Caco-2 (cell line): ENCODE data around the gene BRDT. TPM values are rescaled to one million over a fixed set of nuclear protein-coding genes. Genes with fewer than 3 reads are reported as not detected.
"Not testable (repeated sequence)": the region's sequence is repeated elsewhere in the genome, so short reads cannot be mapped to it uniquely, and the experiment has no call there.

Experiments used
- BruUV-seq: library from RNA; stranded (reverse); fragments of 400-500 nt; replicated peaks from 2 replicates; lab custom pipeline; 2021; lab: Mats Ljungman, UMichigan
- CTCF ChIA-PET: fragments of 300-600 bp; sonication (Branson Sonifier 250); formaldehyde crosslinking; loops from one replicate; lab custom pipeline; 2022; ENCODE audit warnings: antibody characterized with exemption; lab: Charles Lee
- POLR2A ChIA-PET: fragments of 300-600 bp; sonication (Branson Sonifier 250); formaldehyde crosslinking; loops from one replicate; lab custom pipeline; 2022; ENCODE audit warnings: antibody characterized with exemption; lab: Charles Lee
- DNase-seq, 2 experiments: peaks; one replicate each; pipeline versions ENCODE4 v3.0.0 to v3.0.0-alpha.2; 2020 to 2022
- H3K27me3 ChIP-seq: replicated peaks from 2 replicates; pipeline ENCODE4 v1.6.0; 2011; ENCODE audit warnings: low read length; ENCODE audit not compliant: control insufficient read depth, insufficient read depth
- H3K36me3 ChIP-seq: 2 replicates; pipeline ENCODE4 v1.5.1; 2011; ENCODE audit warnings: low read length; ENCODE audit not compliant: control insufficient read depth, insufficient read depth
- H3K4me1 ChIP-seq: fragments of 250-450 bp; sonication (Bioruptor Pico); 2 replicates; pipeline ENCODE4 v1.5.1; 2020; ENCODE audit warnings: mild to moderate bottlenecking
- H3K4me3 ChIP-seq: 2 replicates; pipeline ENCODE4 v1.5.1; 2011; ENCODE audit warnings: low read depth, mild to moderate bottlenecking, control low read depth, low read length
- H3K9me3 ChIP-seq: fragments of 250-450 bp; sonication (Bioruptor Pico); 2 replicates; pipeline ENCODE4 v1.5.1; 2020; ENCODE audit warnings: mild to moderate bottlenecking, moderate library complexity
- H3K27ac Mint-ChIP-seq: one replicate; pipeline ENCODE4 v1.8.0; 2022; ENCODE audit warnings: mixed read lengths; ENCODE audit not compliant: unreplicated experiment
- H3K27me3 Mint-ChIP-seq: one replicate; pipeline ENCODE4 v1.8.0; 2022; ENCODE audit warnings: mixed read lengths; ENCODE audit not compliant: insufficient read depth, unreplicated experiment
- H3K36me3 Mint-ChIP-seq: one replicate; pipeline ENCODE4 v1.8.0; 2022; ENCODE audit warnings: mild to moderate bottlenecking, mixed read lengths; ENCODE audit not compliant: insufficient read depth, unreplicated experiment
- H3K4me1 Mint-ChIP-seq: one replicate; pipeline ENCODE4 v1.8.0; 2022; ENCODE audit warnings: low read depth, mixed read lengths; ENCODE audit not compliant: unreplicated experiment
- H3K4me3 Mint-ChIP-seq: one replicate; pipeline ENCODE4 v1.8.0; 2022; ENCODE audit warnings: mild to moderate bottlenecking, moderate library complexity, mixed read lengths; ENCODE audit not compliant: unreplicated experiment
- H3K9me3 Mint-ChIP-seq: one replicate; pipeline ENCODE4 v1.8.0; 2022; ENCODE audit warnings: mixed read lengths; ENCODE audit not compliant: unreplicated experiment
- CTCF ChIP-seq, 2 experiments: fragments of 200-600 bp in 1 of 2; IDR thresholded peaks; 1 replicate in 1 of 2; 2 replicates in 1 of 2; pipeline versions ENCODE4 v1.5.1 to v1.8.0; 2011 to 2022; ENCODE audit warnings: antibody characterized with exemption in 1 of 2, control low read depth in 1 of 2, inconsistent platforms in 1 of 2, low read depth in 1 of 2, low read length in 1 of 2, mild to moderate bottlenecking in 1 of 2, moderate library complexity in 1 of 2; ENCODE audit not compliant: insufficient read depth in 1 of 2, severe bottlenecking in 1 of 2, unreplicated experiment in 1 of 2
- intact Hi-C: fragments of 100-400 bp; cut with micrococcal nuclease; formaldehyde crosslinking; loops from one replicate; pipeline ENCODE4 v1.10.0; 2022; ENCODE audit not compliant: unreplicated experiment
- total RNA-seq: library from RNA; stranded (reverse); gene quantifications from 2 replicates; pipeline ENCODE4 v1.2.3, GENCODE V29; 2022

BRDT gene
- total RNA-seq, 1 experiment from 2014 or later: not detected

- Mint-ChIP-seq H3K27ac (no peak overlapping the region), H3K4me1 (peaks cover 6% of the 10 kb centered on the region), H3K9me3 (no peaks in the 10 kb centered on the region), H3K27me3 (peaks cover 10% of the 10 kb centered on the region), H3K4me3 (no peak overlapping the region), H3K36me3 (no peaks in the 10 kb centered on the region)
- intact Hi-C loops: no loop called here
- POLR2A ChIA-PET: no interaction called here
- Histone ChIP-seq H3K4me3 (no peak overlapping the region), H3K36me3 (no peaks in the 10 kb centered on the region), H3K27me3 (no peaks in the 10 kb centered on the region), H3K4me1 (no peaks in the 10 kb centered on the region), H3K9me3 (no peaks in the 10 kb centered on the region)
- no peak for TF ChIP-seq CTCF (IDR thresholded peaks at IDR 0.05; ENCODE audit: insufficient read depth in 1 of 2, low read depth in 1 of 2, low read length in 1 of 2, severe bottlenecking in 1 of 2, unreplicated experiment in 1 of 2)
- CTCF ChIA-PET: no interaction called here
- no peak for DNase-seq
- BruUV-seq: no TSS peak
Observed at GRCh38 chr1:92016720-92017316, 67.6 kb downstream of the BRDT start.

GRCh38 chr1:92017656-92018055 is 68.5 kb downstream of the BRDT start:
- POLR2A ChIA-PET: no interaction called here

GRCh38 chr1:92026042-92026441 is 76.8 kb downstream of the BRDT start:
- H3K27me3 ChIP-seq, H3K27me3 Mint-ChIP-seq, H3K4me3 ChIP-seq, DNase-seq, H3K9me3 ChIP-seq, intact Hi-C loops, POLR2A ChIA-PET, CTCF ChIA-PET, H3K9me3 Mint-ChIP-seq, H3K36me3 ChIP-seq, H3K27ac Mint-ChIP-seq, BruUV-seq, H3K4me1 Mint-ChIP-seq, H3K36me3 Mint-ChIP-seq, H3K4me1 ChIP-seq, H3K4me3 Mint-ChIP-seq: not testable (repeated sequence)

More at GRCh38 chr1:92017656-92018055, 68.5 kb downstream of the BRDT start:
- Mint-ChIP-seq H3K27ac (no peak overlapping the region), H3K4me3 (no peak overlapping the region), H3K36me3 (no peaks in the 10 kb centered on the region), H3K27me3 (peaks cover 10% of the 10 kb centered on the region), H3K9me3 (no peaks in the 10 kb centered on the region), H3K4me1 (peaks cover 6% of the 10 kb centered on the region)
- no peak for DNase-seq
- H3K36me3 ChIP-seq: no peaks in the 10 kb centered on the region
- intact Hi-C loops: no loop called here
- no peaks in the 10 kb centered on the region for H3K27me3 ChIP-seq
- TF ChIP-seq CTCF (IDR thresholded peaks at IDR 0.05; ENCODE audit: insufficient read depth in 1 of 2, low read depth in 1 of 2, low read length in 1 of 2, severe bottlenecking in 1 of 2, unreplicated experiment in 1 of 2): no peak
- CTCF ChIA-PET: no interaction called here
- H3K9me3 ChIP-seq: no peaks in the 10 kb centered on the region
- H3K4me3 ChIP-seq: no peak overlapping the region
- H3K4me1 ChIP-seq: no peaks in the 10 kb centered on the region
- no TSS peak for BruUV-seq
